Endothelial cell of hepatic sinusoid (primary cell): ENCODE results near the gene TPBGL.

ENCODE experiments used
- in situ Hi-C: cut with HindIII; loops from 2 replicates; pipeline ENCODE4 v1.10.0; 2017; ENCODE audit warnings: low sequenced_read_pairs

Gene TPBGL

DNA sequence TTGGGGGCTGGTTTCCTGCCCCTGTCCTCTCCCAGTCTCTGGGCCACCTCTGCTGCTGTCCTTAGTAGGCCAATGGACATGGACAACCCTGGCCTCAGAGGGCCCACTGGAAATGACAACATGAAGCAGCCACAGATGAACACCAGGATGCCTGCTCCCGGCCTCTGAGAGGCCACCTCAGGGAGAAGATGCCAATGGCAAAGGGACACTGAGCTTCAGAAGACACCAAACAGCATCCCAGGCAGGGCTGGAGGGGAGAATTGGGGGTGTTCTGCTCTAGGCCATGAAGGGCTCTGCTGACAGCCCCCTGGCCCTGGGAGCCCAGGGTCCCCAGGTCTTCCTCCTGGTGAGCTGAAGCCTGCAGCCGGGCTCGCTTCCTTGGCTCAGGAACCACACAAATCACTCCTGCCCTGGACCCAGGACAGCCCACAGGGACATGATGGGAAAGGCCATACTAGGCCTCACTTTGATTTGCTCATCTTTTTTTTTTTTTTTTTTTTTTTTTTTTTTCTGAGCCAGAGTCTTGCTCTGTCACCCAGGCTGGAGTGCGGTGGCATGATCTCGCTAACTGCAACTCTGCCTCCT, 45.3 kb downstream of the TPBGL start:
- in situ Hi-C loops, result no loop called here

DNA sequence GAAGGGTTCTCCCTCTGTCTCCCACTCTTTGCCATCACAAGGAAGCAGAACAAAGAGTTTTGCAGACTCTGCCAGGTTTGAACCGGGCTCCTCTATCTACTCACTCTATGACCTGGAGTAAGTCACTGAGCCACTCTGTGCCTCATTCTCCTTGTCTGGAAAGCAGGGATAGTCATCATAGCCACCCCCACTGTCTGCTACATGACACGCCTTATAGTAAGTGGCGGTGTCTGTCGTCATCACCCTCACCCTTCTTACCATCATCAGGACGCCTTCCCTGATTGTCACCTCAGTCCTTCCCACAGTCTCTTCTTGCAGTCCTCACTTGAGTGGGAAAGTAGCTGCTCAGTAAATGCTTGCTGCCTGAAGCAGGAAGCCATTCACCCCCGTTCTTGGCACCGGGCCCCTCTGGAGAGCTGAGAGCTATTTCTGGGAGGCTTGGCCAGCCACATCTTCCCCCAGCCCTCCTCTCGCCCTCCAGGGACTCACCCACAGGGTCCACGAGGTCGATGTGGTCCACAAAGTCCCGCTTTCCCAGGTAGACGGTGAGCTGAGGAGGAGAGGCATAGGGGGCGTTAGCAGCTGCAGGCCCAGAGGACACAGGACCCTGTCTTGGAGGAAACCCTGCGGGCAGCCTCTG, 46.4 kb downstream of the TPBGL start:
- in situ Hi-C loops, result no loop called here

DNA sequence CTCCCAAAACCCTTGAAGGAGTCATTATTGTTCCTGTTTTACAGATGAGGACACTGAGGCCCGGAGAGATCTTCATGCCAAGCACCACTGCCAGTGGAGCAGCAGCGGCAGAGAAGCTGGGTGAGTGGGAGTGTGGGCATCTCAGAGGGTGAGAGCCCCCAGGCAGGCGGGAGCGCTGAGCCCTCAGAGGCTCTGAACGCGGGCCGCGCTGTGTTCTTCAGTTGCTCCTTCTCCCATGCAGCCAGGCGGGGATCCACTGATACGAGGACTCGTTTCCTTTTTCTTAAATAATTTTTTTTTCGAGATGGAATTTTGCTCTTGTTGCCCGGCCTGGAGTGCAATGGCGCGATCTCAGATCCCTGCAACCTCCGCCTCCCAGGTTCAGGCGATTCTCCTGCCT, 47.0 kb downstream of the TPBGL start:
- in situ Hi-C loops, result no loop called here

DNA sequence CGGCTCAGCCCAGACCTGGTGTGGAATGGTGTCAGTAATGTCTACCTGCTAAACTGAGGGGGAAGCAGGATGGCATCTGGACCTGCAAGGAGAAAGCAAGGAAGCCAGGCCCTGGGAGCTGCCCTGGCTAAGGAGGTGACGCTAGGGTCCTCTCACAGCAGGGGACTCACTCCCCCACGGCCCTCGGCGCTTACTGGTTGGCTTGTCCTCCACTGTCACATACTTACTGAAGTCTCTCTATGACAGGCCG, 48.9 kb downstream of the TPBGL start:
- in situ Hi-C loops, result no loop called here

DNA sequence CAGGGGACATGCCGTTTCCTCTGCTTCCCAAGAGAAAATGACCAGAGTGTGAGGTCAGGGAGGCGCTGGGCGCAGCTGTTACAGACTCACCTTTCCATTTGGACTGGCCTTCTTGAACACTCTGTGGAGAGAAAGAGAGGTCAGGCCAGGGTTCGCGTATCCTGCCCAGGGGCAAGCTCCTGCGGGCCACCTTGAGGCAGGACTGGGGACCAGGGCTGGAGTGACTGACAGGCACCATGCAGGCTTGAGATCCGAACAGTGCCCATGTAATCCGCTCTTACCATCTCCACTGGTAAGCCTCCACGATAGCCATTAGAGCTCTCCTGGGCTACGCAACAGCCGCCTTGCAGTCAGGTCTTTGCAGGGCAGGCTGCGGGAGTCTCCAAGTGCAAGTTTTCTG, 49.3 kb downstream of the TPBGL start:
- in situ Hi-C loops, result no loop called here

DNA sequence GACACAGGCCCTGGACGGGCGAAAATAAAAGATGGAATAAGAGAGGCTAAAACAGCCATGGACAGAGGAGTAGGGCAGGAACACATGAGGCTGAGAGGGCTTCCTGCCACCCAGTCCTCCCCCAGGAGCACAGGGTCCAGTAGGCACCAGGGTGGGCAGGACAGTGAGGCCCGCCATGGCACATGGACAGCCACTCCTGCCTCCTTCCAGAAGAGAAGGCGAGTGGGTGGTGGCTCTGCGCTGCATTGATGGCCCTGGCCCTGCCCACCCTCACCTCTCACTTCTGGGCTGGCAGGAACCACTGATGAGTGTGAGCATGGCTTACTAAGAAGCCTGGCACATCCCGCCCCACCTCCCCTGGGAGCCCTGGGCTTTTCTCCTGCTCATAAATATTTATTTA, 51.2 kb downstream of the TPBGL start:
- in situ Hi-C loops, result no loop called here

DNA sequence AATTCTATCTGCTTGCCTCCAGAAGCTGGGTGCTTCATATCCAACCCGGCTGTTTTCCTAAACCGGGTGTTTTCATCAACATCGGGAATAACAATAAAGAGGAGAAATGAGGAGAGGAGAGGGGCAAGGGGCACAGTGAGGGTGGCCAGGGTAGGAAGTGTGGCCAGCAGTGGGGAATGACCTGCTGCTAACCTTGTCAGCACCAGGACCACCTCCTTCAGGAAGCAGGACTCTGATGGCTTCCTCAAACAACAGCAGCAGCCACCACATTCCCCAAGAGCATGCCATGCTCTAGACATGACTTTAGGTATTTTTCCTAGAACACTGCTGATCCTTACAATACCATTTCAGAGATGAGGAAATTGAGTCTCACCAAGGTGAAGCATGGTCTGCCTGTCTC, 52.4 kb downstream of the TPBGL start:
- in situ Hi-C loops, result no loop called here
